ENCODE data around the gene METTL18. TPM values are rescaled to one million over a fixed set of nuclear protein-coding genes. Genes with fewer than 3 reads are reported as not detected.

Gene METTL18
- total and polyA plus RNA-seq, 2 of the 13 experiments (the other 11 are each of a cell fraction or from before 2014, with no cell fraction given), result 2.7 to 6.7 TPM

GRCh38 chr1:169821500-169821899, 26.8 kb upstream of the METTL18 start:
- CTCF ChIA-PET (ENCODE audit: low intra/inter-chr PET ratio, low total read pairs), result no interaction called here
- WGBS (ENCODE audit: low lambda C conversion rate), result 98% methylated on average over 7 of the region's 7 CpGs
- no peak for FAIRE-seq

GRCh38 chr1:169816617-169817016, 21.9 kb upstream of the METTL18 start:
- intact Hi-C loops (cut with micrococcal nuclease; ENCODE audit: unreplicated experiment), result no loop called here
- Histone ChIP-seq H3K4me3 (replicated peaks in 1 of 3; ENCODE audit: insufficient read depth in 1 of 3, low read depth in 2 of 3, low read length in 3 of 3) (no peak overlapping the region), H3K4me1 (ENCODE audit: insufficient read depth, low read length) (no peaks in the 10 kb centered on the region), H3K27me3 (ENCODE audit: control insufficient read depth in 1 of 2, insufficient read depth in 2 of 2, low read length in 2 of 2) (no peaks in the 10 kb centered on the region), H3K27ac (ENCODE audit: extremely low read length, insufficient read depth, low read length) (no peak overlapping the region), H3K9ac (ENCODE audit: insufficient read depth, low read depth, low read length) (no peak overlapping the region), H2AFZ (ENCODE audit: low read length) (no peak overlapping the region), H4K20me1 (ENCODE audit: insufficient read depth, low read length) (no peaks in the 10 kb centered on the region), H3K79me2 (ENCODE audit: insufficient read depth, low read length) (no peaks in the 10 kb centered on the region), H3K9me3 (ENCODE audit: low read length) (no peaks in the 10 kb centered on the region), H3K36me3 (replicated peaks in 1 of 2; ENCODE audit: control insufficient read depth in 1 of 2, insufficient read depth in 2 of 2, low read length in 2 of 2) (peaks cover 0 to 7% of the 10 kb centered on the region in 2 experiments; a peak in 3 of 5 replicates), H3K4me2 (ENCODE audit: low read depth, low read length) (no peak overlapping the region)
- FAIRE-seq (no peak), DNase-seq (ENCODE audit: low spot score) (no peak), ATAC-seq (no peak)
- no TSS peak for BruUV-seq (replicated peaks)
- POLR2A ChIA-PET, result no interaction called here
- WGBS (ENCODE audit: low lambda C conversion rate), result 94% methylated on average over 1 of the region's 1 CpG
- in situ Hi-C loops (cut with HindIII; ENCODE audit: extremely low pct_ligation_motif_present, low pct_unique_long_range_greater_than_20kb), result no loop called here
- CTCF ChIA-PET (ENCODE audit: low intra/inter-chr PET ratio, low total read pairs), result no interaction called here
- TF ChIP-seq BCL3 (CRISPR knock-in tag; IDR thresholded peaks at IDR 0.05) (no peak), ZNF160 (CRISPR knock-in tag; IDR thresholded peaks at IDR 0.05) (no peak), ISL2 (CRISPR knock-in tag; IDR thresholded peaks at IDR 0.05) (no peak), IKZF1 (IDR thresholded peaks at IDR 0.05) (no peak), ZNF44 (CRISPR knock-in tag; IDR thresholded peaks at IDR 0.05) (no peak), MAFG (CRISPR knock-in tag; IDR thresholded peaks at IDR 0.05) (no peak), JUNB (CRISPR knock-in tag; IDR thresholded peaks at IDR 0.05; ENCODE audit: borderline replicate concordance) (no peak), ZNF337 (CRISPR knock-in tag; IDR thresholded peaks at IDR 0.05; ENCODE audit: borderline replicate concordance, low read depth) (no peak), ZNF564 (CRISPR knock-in tag; IDR thresholded peaks at IDR 0.05) (no peak), ZNF75D (CRISPR knock-in tag; IDR thresholded peaks at IDR 0.05; ENCODE audit: borderline replicate concordance) (no peak), ZNF296 (CRISPR knock-in tag; conservative IDR thresholded peaks at IDR 0.05) (no peak), TFE3 (CRISPR knock-in tag; IDR thresholded peaks at IDR 0.05) (no peak)

More at GRCh38 chr1:169821500-169821899, 26.8 kb upstream of the METTL18 start:
- Histone ChIP-seq H3K27me3 (ENCODE audit: control insufficient read depth in 1 of 2, insufficient read depth in 2 of 2, low read length in 2 of 2) (no peaks in the 10 kb centered on the region), H3K9ac (ENCODE audit: insufficient read depth, low read depth, low read length) (no peak overlapping the region), H3K4me1 (ENCODE audit: insufficient read depth, low read length) (peaks cover 5% of the 10 kb centered on the region; the same call in 1 of the 2 replicates), H2AFZ (ENCODE audit: low read length) (no peak overlapping the region), H4K20me1 (ENCODE audit: insufficient read depth, low read length) (no peaks in the 10 kb centered on the region), H3K4me3 (replicated peaks in 1 of 3; ENCODE audit: insufficient read depth in 1 of 3, low read depth in 2 of 3, low read length in 3 of 3) (no peak overlapping the region), H3K79me2 (ENCODE audit: insufficient read depth, low read length) (no peaks in the 10 kb centered on the region), H3K9me3 (ENCODE audit: low read length) (no peaks in the 10 kb centered on the region), H3K27ac (ENCODE audit: extremely low read length, insufficient read depth, low read length) (no peak overlapping the region), H3K36me3 (replicated peaks in 1 of 2; ENCODE audit: control insufficient read depth in 1 of 2, insufficient read depth in 2 of 2, low read length in 2 of 2) (peaks cover 6 to 19% of the 10 kb centered on the region in 2 experiments), H3K4me2 (ENCODE audit: low read depth, low read length) (no peak overlapping the region)
- BruUV-seq (replicated peaks), result no TSS peak
- peak; percentile 42 to 77 for TF ChIP-seq MAFK (conservative IDR thresholded peaks at IDR 0.05 in 1 of 2, IDR thresholded peaks at IDR 0.05 in 1 of 2; ENCODE audit: low read length in 2 of 2)
- no peak for TF ChIP-seq ATF5 (CRISPR knock-in tag; IDR thresholded peaks at IDR 0.05; ENCODE audit: low read depth)
- peak; percentile 63; the same call in 1 of the 2 replicates for TF ChIP-seq MAFF (IDR thresholded peaks at IDR 0.05; ENCODE audit: low read depth, low read length)
- no peak for DNase-seq (ENCODE audit: low spot score)
- in situ Hi-C loops (cut with HindIII; ENCODE audit: extremely low pct_ligation_motif_present, low pct_unique_long_range_greater_than_20kb) (no loop called here), intact Hi-C loops (cut with micrococcal nuclease; ENCODE audit: unreplicated experiment) (no loop called here)
- ATAC-seq, result no peak
- POLR2A ChIA-PET, result no interaction called here
